Transverse colon (tissue), 4 donors: ENCODE data around the gene LENG8. TPM values are rescaled to one million over a fixed set of nuclear protein-coding genes. Genes with fewer than 3 reads are reported as not detected.
"Not testable (repeated sequence)": the region's sequence is repeated elsewhere in the genome, so short reads cannot be mapped to it uniquely, and the experiment has no call there.

Experiments used
- DNase-seq: peaks from one replicate; pipeline ENCODE4 v3.0.0-alpha.2; 2019
- H3K27ac ChIP-seq, 4 donors: fragments of 200-600 bp; sonication (generic); 2 replicates each; pipeline ENCODE4 v1.5.1; 2016 to 2018; ENCODE audit warnings: inconsistent platforms in 4 of 4
- H3K27me3 ChIP-seq: fragments of 200-600 bp; sonication (generic); 2 replicates; pipeline ENCODE4 v1.5.1; 2017; ENCODE audit warnings: inconsistent platforms
- H3K36me3 ChIP-seq, 4 donors: fragments of 200-600 bp; sonication (generic); 2 replicates each; pipeline ENCODE4 v1.5.1; 2017 to 2019; ENCODE audit warnings: inconsistent platforms in 4 of 4
- H3K4me1 ChIP-seq, 4 donors: fragments of 200-600 bp; sonication (generic); 2 replicates each; pipeline ENCODE4 v1.5.1; 2017 to 2020; ENCODE audit warnings: inconsistent platforms in 4 of 4
- H3K4me3 ChIP-seq, 4 donors: fragments of 200-600 bp; sonication (generic); 1 replicate in 1 of 4; 2 replicates in 3 of 4; pipeline versions ENCODE4 v1.5.1 to v1.6.1; 2017 to 2019; ENCODE audit warnings: inconsistent platforms in 4 of 4
- H3K9me3 ChIP-seq, 2 donors: fragments of 200-600 bp; sonication (generic); 2 replicates each; pipeline ENCODE4 v1.5.1; 2017 to 2019; ENCODE audit warnings: inconsistent platforms in 2 of 2
- CTCF ChIP-seq, 5 experiments: fragments of 200-600 bp in 3 of 5; fragments of 450-650 bp in 2 of 5; sonication (generic) in 3 of 5; IDR thresholded peaks; 1 replicate in 2 of 5; 2 replicates in 3 of 5; pipeline ENCODE4 v1.5.1; 2016 to 2017; ENCODE audit warnings: antibody characterized with exemption in 5 of 5, inconsistent platforms in 3 of 5, mild to moderate bottlenecking in 2 of 5, moderate library complexity in 1 of 5
- EP300 ChIP-seq: sonication (generic); formaldehyde crosslinking; IDR thresholded peaks from one replicate; pipeline ENCODE4 v1.6.1; 2017; ENCODE audit warnings: antibody characterized with exemption, low read depth
- POLR2A ChIP-seq: fragments of 450-650 bp; IDR thresholded peaks from one replicate; pipeline ENCODE4 v1.6.1; 2016; ENCODE audit warnings: antibody characterized with exemption, mild to moderate bottlenecking, moderate library complexity
- POLR2AphosphoS5 ChIP-seq, 3 donors: sonication (generic); formaldehyde crosslinking; IDR thresholded peaks; one replicate each; pipeline ENCODE4 v1.6.1; 2016; ENCODE audit warnings: antibody characterized with exemption in 3 of 3
- WGBS, 2 donors: methylation state at CpG; one replicate each; pipeline ENCODE4 v1.1.5; 2018; ENCODE audit warnings: low coverage in 1 of 2; 5-methylcytosine and 5-hydroxymethylcytosine counted together
- in situ Hi-C, 4 donors: fragments of 200-750 bp; cut with MboI; loops; one replicate each; pipeline versions ENCODE4 v1.15.0 to v1.15.1; 2017; ENCODE audit warnings: low sequenced_read_pairs in 3 of 4, low pct_ligation_motif_present in 1 of 4, low pct_unique_long_range_greater_than_20kb in 1 of 4
- intact Hi-C: fragments of 100-400 bp; cut with DNase I; formaldehyde crosslinking; loops from one replicate; pipeline ENCODE4 v1.15.1; 2023; ENCODE audit warnings: low total_unique reads
- total RNA-seq, 4 donors: library from RNA; depleted of rRNA; stranded (reverse); fragments of >200 nt; gene quantifications; one replicate each; pipeline ENCODE4 v1.1.0, GENCODE V29; 2016

LENG8 gene
- total RNA-seq, 4 donors from 2014 or later = 194 to 1,037 (median 566) TPM

DNA sequence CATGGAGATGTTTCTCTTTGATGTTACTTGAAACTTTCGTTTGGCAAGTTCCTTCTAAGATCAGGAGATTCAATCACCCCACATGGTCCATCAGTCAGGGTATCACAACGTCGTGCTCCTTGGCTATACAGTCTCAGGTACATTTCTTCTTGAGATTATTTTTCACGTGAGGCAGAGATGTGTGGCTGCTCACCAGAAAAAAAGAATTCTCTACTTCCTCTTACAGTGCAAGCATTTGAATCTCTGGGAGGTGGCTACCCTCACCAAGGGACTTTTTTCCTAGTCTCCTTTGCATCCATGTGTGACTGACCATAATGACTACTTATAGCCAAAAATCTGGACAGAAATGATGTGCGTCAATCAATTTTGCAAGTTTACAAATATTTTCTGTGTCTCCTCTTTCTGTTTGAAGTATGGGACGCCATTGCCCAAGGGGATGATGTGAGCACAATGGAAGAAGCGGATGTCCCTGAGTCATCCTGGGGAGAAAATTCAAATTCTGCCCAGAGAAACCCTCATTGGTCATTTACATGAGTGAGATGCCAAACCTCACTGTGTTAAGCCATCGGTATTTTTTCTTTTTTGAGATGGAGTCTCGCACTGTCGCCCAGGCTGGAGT, 45.1 kb downstream of the LENG8 start:
- no peaks in the 10 kb centered on the region for H3K9me3 ChIP-seq
- TF ChIP-seq POLR2A (no peak), EP300 (no peak), POLR2AphosphoS5 (IDR thresholded peaks at IDR 0.05) (no peak), CTCF (IDR thresholded peaks at IDR 0.05) (no peak)
- in situ Hi-C loops (no loop called here), intact Hi-C loops (no loop called here)
- no peaks in the 10 kb centered on the region for H3K4me1 ChIP-seq
- no peak for DNase-seq
- no peak overlapping the region for H3K4me3 ChIP-seq
- 49 to 71% methylated on average over 6 to 10 of the region's 10 CpGs for WGBS, 2 donors
- H3K27ac ChIP-seq = no peak overlapping the region
- H3K36me3 ChIP-seq = no peaks in the 10 kb centered on the region
- H3K27me3 ChIP-seq = peaks cover 15% of the 10 kb centered on the region

- H3K4me1 ChIP-seq, H3K27ac ChIP-seq, DNase-seq, in situ Hi-C loops, H3K9me3 ChIP-seq, intact Hi-C loops, H3K36me3 ChIP-seq, H3K4me3 ChIP-seq: not testable (repeated sequence)
- peaks cover 19% of the 10 kb centered on the region for H3K27me3 ChIP-seq
- WGBS, 2 donors = 67% methylated on average over 5 of the region's 5 CpGs; no CpG with 5 or more reads in 1 of the 2 donors
Measured at GRCh38 chr19:54495284-54495683, 46.3 kb downstream of the LENG8 start.

GRCh38 chr19:54497747-54498450, 48.9 kb downstream of the LENG8 start:
- intact Hi-C loops, DNase-seq, H3K9me3 ChIP-seq, H3K4me3 ChIP-seq, in situ Hi-C loops, H3K36me3 ChIP-seq, H3K27ac ChIP-seq, H3K4me1 ChIP-seq: not testable (repeated sequence)
- peaks cover 13% of the 10 kb centered on the region for H3K27me3 ChIP-seq
- WGBS, 2 donors = 64% methylated on average over 7 of the region's 15 CpGs; no CpG with 5 or more reads in 1 of the 2 donors

- H3K4me3 ChIP-seq, in situ Hi-C loops, H3K4me1 ChIP-seq, H3K27me3 ChIP-seq, H3K36me3 ChIP-seq, intact Hi-C loops, H3K27ac ChIP-seq, DNase-seq, H3K9me3 ChIP-seq: not testable (repeated sequence)
- WGBS, 2 donors = 60 to 64% methylated on average over 1 to 8 of the region's 9 CpGs
Measured at GRCh38 chr19:54498451-54498772, 49.4 kb downstream of the LENG8 start.

GRCh38 chr19:54502518-54503048, 53.6 kb downstream of the LENG8 start, which contains the start of gene LAIR2:
Gene LAIR2 (plus strand): TSS chr19:54502831. CDS start chr19:54502919, 88 bp downstream.
- whole genome bisulfite sequencing, 2 donors = 69 to 100% methylated on average over 4 to 13 of the region's 14 CpGs
- TF ChIP-seq POLR2A (no peak), POLR2AphosphoS5 (IDR thresholded peaks at IDR 0.05) (no peak), CTCF (IDR thresholded peaks at IDR 0.05) (no peak), EP300 (no peak)
- Histone ChIP-seq H3K36me3 (no peaks in the 10 kb centered on the region), H3K9me3 (no peaks in the 10 kb centered on the region), H3K4me3 (no peak within 1 kb of the TSS), H3K27ac (no peak within 1 kb of the TSS), H3K27me3 (peaks cover 10% of the 10 kb centered on the region), H3K4me1 (no peaks in the 10 kb centered on the region)
- in situ Hi-C loops (no loop called here), intact Hi-C loops (no loop called here)
- DNase-seq = no peak

- H3K27ac ChIP-seq, H3K27me3 ChIP-seq, intact Hi-C loops, H3K9me3 ChIP-seq, in situ Hi-C loops, H3K4me1 ChIP-seq, H3K4me3 ChIP-seq, H3K36me3 ChIP-seq, DNase-seq: not testable (repeated sequence)
- WGBS, 2 donors = 76 to 89% methylated on average over 4 of the region's 4 CpGs
Measured at GRCh38 chr19:54505542-54505941, 56.5 kb downstream of the LENG8 start.
